Stomach (tissue), 4 donors: Measurements from ENCODE around the gene EML6.

Experiments
- CTCF ChIP-seq, 7 experiments: fragments of 450-650 bp in 4 of 7; fragments of 200-600 bp in 3 of 7; sonication (generic) in 3 of 7; IDR thresholded peaks; one replicate each; pipeline ENCODE4 v1.5.1; 2016 to 2019; ENCODE audit warnings: antibody characterized with exemption in 7 of 7, control low read depth in 2 of 7, mild to moderate bottlenecking in 1 of 7
- EP300 ChIP-seq: sonication (generic); formaldehyde crosslinking; IDR thresholded peaks from one replicate; pipeline ENCODE4 v1.6.1; 2017; ENCODE audit warnings: antibody characterized with exemption
- POLR2A ChIP-seq, 4 donors: fragments of 450-650 bp; IDR thresholded peaks; one replicate each; pipeline ENCODE4 v1.6.1; 2016; ENCODE audit warnings: antibody characterized with exemption in 4 of 4, control low read depth in 2 of 4, mild to moderate bottlenecking in 1 of 4, moderate library complexity in 1 of 4
- POLR2AphosphoS5 ChIP-seq, 3 donors: sonication (generic); formaldehyde crosslinking; IDR thresholded peaks; one replicate each; pipeline ENCODE4 v1.6.1; 2016; ENCODE audit warnings: antibody characterized with exemption in 3 of 3

DNA sequence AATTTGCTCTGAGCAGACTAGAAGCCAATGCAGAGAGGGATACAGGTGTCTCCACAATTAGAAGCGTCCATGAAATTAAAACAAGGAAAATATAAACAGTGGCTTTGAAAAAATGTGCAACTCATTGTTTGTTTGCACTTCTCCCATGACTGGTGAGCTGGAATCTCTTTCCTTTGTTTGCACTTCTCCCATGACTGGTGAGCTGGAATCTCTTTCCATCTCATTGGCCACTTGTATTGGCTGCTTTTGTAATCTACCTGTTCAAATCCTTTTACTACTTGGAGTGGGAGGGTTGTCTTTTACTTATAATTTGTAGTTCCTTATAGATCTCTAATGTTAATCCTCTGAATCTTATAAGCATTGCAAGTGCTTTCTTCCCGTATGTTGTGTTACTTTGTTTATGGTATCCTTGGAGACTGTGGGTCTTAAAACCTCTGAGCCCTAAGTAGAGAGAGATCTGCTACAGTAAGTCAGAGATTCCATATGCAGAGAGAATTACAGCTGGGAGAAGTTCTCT is 232.7 kb downstream of the EML6 start:
- TF ChIP-seq CTCF (IDR thresholded peaks at IDR 0.05), result no peak
- no peak for TF ChIP-seq POLR2A (IDR thresholded peaks at IDR 0.05)
- TF ChIP-seq POLR2AphosphoS5 (IDR thresholded peaks at IDR 0.05), result peak in 1 of 3 donors; percentile 31
- TF ChIP-seq EP300, result no peak
